IMR-90 (cell line): ENCODE data around the gene TMEM8B. TPM values are rescaled to one million over a fixed set of nuclear protein-coding genes. Genes with fewer than 3 reads are reported as not detected.
A peak's percentile ranks its signal among the peaks of the same experiment; 100 is the strongest.

ENCODE experiments used
- ATAC-seq: fragments of 200-7000 bp; cut with Tn5 transposase; 2 replicates; pipeline ENCODE4 v1.9.1; 2020; ENCODE audit warnings: low read depth, mild to moderate bottlenecking, moderate library complexity
- BruUV-seq: library from RNA; stranded (reverse); fragments of 400-500 nt; replicated peaks from 2 replicates; lab custom pipeline; 2021; lab: Mats Ljungman, UMichigan
- CTCF ChIA-PET: fragments of 300-600 bp; formaldehyde crosslinking; extraction: SDS; loops from one replicate; lab custom pipeline; 2021; ENCODE audit warnings: antibody characterized with exemption; lab: Yijun Ruan, JAX
- POLR2A ChIA-PET: fragments of 300-600 bp; sonication (Branson Sonifier 250); formaldehyde crosslinking; loops from one replicate; lab custom pipeline; 2022; ENCODE audit warnings: antibody characterized with exemption; ENCODE audit not compliant: unreplicated experiment; lab: Charles Lee
- DNase-seq: peaks from one replicate; pipeline ENCODE4 v3.0.0; 2013
- H2AFZ ChIP-seq: replicated peaks from 2 replicates; pipeline ENCODE3; 2013; ENCODE audit warnings: low read length, mild to moderate bottlenecking; ENCODE audit not compliant: poor library complexity
- H2AK5ac ChIP-seq: 2 replicates; pipeline ENCODE4 v1.6.1; 2013; ENCODE audit warnings: low read depth, low read length, inconsistent platforms
- H2AK9ac ChIP-seq: replicated peaks from 2 replicates; pipeline ENCODE3; 2013; ENCODE audit warnings: mild to moderate bottlenecking, low read depth, low read length, moderate library complexity; ENCODE audit not compliant: poor library complexity
- H2BK120ac ChIP-seq: 2 replicates; pipeline ENCODE4 v1.6.1; 2013; ENCODE audit warnings: low read depth, low read length, inconsistent platforms
- H2BK15ac ChIP-seq: 3 replicates; pipeline ENCODE4 v1.6.1; 2013; ENCODE audit warnings: low read depth, low read length, inconsistent platforms
- H2BK20ac ChIP-seq: 2 replicates; pipeline ENCODE4 v1.6.1; 2013; ENCODE audit warnings: low read depth, mild to moderate bottlenecking, inconsistent platforms, low read length, moderate library complexity
- H2BK5ac ChIP-seq: 2 replicates; pipeline ENCODE4 v1.6.1; 2013; ENCODE audit warnings: mild to moderate bottlenecking, low read depth, low read length, inconsistent platforms; ENCODE audit not compliant: poor library complexity, severe bottlenecking
- H3K14ac ChIP-seq: replicated peaks from 2 replicates; pipeline ENCODE4 v1.6.1; 2013; ENCODE audit warnings: low read depth, low read length, inconsistent platforms
- H3K18ac ChIP-seq: 2 replicates; pipeline ENCODE4 v1.6.1; 2013; ENCODE audit warnings: low read depth, low read length, control low read depth
- H3K23ac ChIP-seq: 2 replicates; pipeline ENCODE4 v1.6.1; 2013; ENCODE audit warnings: low read depth, low read length, inconsistent platforms
- H3K27ac ChIP-seq: 2 replicates; pipeline ENCODE4 v1.5.1; 2013; ENCODE audit warnings: mild to moderate bottlenecking, control low read depth, low read length; ENCODE audit not compliant: insufficient read depth
- H3K27me3 ChIP-seq: 2 replicates; pipeline ENCODE4 v1.6.1; 2013; ENCODE audit warnings: low read length; ENCODE audit not compliant: control insufficient read depth, insufficient read depth
- H3K36me3 ChIP-seq: 2 replicates; pipeline ENCODE4 v1.6.1; 2013; ENCODE audit warnings: low read length, mixed read lengths; ENCODE audit not compliant: control insufficient read depth, insufficient read depth
- H3K4ac ChIP-seq: 2 replicates; pipeline ENCODE4 v1.6.1; 2013; ENCODE audit warnings: low read depth, low read length, inconsistent platforms
- H3K4me1 ChIP-seq: 2 replicates; pipeline ENCODE4 v1.6.1; 2013; ENCODE audit warnings: low read length, mixed read lengths; ENCODE audit not compliant: control insufficient read depth, insufficient read depth
- H3K4me2 ChIP-seq: 2 replicates; pipeline ENCODE4 v1.6.1; 2013; ENCODE audit warnings: low read depth, mild to moderate bottlenecking, control low read depth, low read length, moderate library complexity
- H3K4me3 ChIP-seq: 2 replicates; pipeline ENCODE4 v1.5.1; 2013; ENCODE audit warnings: low read depth, mild to moderate bottlenecking, control low read depth, low read length, moderate library complexity; ENCODE audit not compliant: insufficient read depth
- H3K56ac ChIP-seq: 2 replicates; pipeline ENCODE4 v1.6.1; 2013; ENCODE audit warnings: low read length, inconsistent platforms; ENCODE audit not compliant: insufficient read depth; ENCODE audit errors: extremely low read depth
- H3K79me1 ChIP-seq, 2 experiments: 2 replicates each; pipeline ENCODE4 v1.6.1; 2013; ENCODE audit warnings: low read length in 2 of 2, inconsistent platforms in 1 of 2, low read depth in 1 of 2
- H3K9ac ChIP-seq: 2 replicates; pipeline ENCODE4 v1.6.1; 2013; ENCODE audit warnings: low read depth, low read length, control low read depth
- H3K9me1 ChIP-seq: 2 replicates; pipeline ENCODE4 v1.6.1; 2013; ENCODE audit warnings: low read length, inconsistent platforms; ENCODE audit not compliant: insufficient read depth
- H3K9me3 ChIP-seq: 2 replicates; pipeline ENCODE4 v1.6.1; 2013; ENCODE audit warnings: low read length; ENCODE audit not compliant: control insufficient read depth, insufficient read depth
- H4K20me1 ChIP-seq: 2 replicates; pipeline ENCODE4 v1.6.1; 2013; ENCODE audit warnings: low read length, inconsistent platforms; ENCODE audit not compliant: insufficient read depth
- H4K5ac ChIP-seq: 2 replicates; pipeline ENCODE4 v1.6.1; 2013; ENCODE audit warnings: mild to moderate bottlenecking, low read depth, low read length, control low read depth
- H4K8ac ChIP-seq, 2 experiments: 2 replicates each; pipeline ENCODE4 v1.6.1; 2013; ENCODE audit warnings: low read depth in 2 of 2, low read length in 2 of 2, control low read depth in 1 of 2, inconsistent platforms in 1 of 2
- H4K91ac ChIP-seq: 2 replicates; pipeline ENCODE4 v1.6.1; 2013; ENCODE audit warnings: low read depth, low read length, inconsistent platforms; ENCODE audit not compliant: insufficient read depth
- BHLHE40 ChIP-seq: fragments of 150-350 bp; IDR thresholded peaks from 2 replicates; pipeline ENCODE4 v1.6.1; 2016; ENCODE audit warnings: mild to moderate bottlenecking, low read depth, low read length
- CTCF ChIP-seq: conservative IDR thresholded peaks from 2 replicates; pipeline ENCODE4 v1.5.1; 2012; ENCODE audit warnings: mild to moderate bottlenecking, low read depth, low read length, improper control_type of control experiment
- WGBS, 2 experiments: methylation state at CpG; one replicate each; pipeline versions ENCODE4 v1.1.5 to v1.1.7; 2013; ENCODE audit warnings: missing lambda C conversion rate in 2 of 2; ENCODE audit not compliant: insufficient read length in 1 of 2; ENCODE audit errors: extremely low coverage in 2 of 2; 5-methylcytosine and 5-hydroxymethylcytosine counted together
- dilution Hi-C: fragments of 300-500 bp; cut with HindIII; formaldehyde crosslinking; loops from one replicate; pipeline ENCODE4 v1.14.3; 2018; ENCODE audit warnings: low sequenced_read_pairs; ENCODE audit not compliant: unreplicated experiment
- in situ Hi-C: fragments of 300-500 bp; cut with MboI; formaldehyde crosslinking; loops from 3 replicates; pipeline ENCODE4 v1.14.3; 2019; ENCODE audit warnings: low sequenced_read_pairs, inconsistent platforms, mixed read lengths
- intact Hi-C: fragments of 100-400 bp; cut with micrococcal nuclease; formaldehyde crosslinking; loops from 2 replicates; pipeline ENCODE4 v1.10.0; 2022
- polyA plus RNA-seq, 3 experiments: library from polyadenylated mRNA; depleted of rRNA; stranded (reverse); fragments of >200 nt; gene quantifications; 2 replicates each; pipeline ENCODE4 v1.2.3, GENCODE V29; 2012; ENCODE audit warnings: low replicate concordance in 1 of 3
- total RNA-seq: library from RNA; depleted of rRNA; stranded (reverse); fragments of >200 nt; gene quantifications from 2 replicates; pipeline ENCODE4 v1.2.3, GENCODE V29; 2012

The TMEM8B gene
- total and polyA plus RNA-seq, 2 of the 4 experiments (the other 2 are of a cell fraction), result 0.72 to 8.3 TPM

- Histone ChIP-seq H2BK15ac (no peak overlapping the region), H4K5ac (no peak overlapping the region), H3K4me1 (no peaks in the 10 kb centered on the region; the same call in 1 of the 2 replicates), H3K56ac (no peak overlapping the region), H4K20me1 (peaks cover 5% of the 10 kb centered on the region), H2AFZ (no peak overlapping the region), H3K9ac (no peak overlapping the region), H2BK20ac (no peak overlapping the region), H3K18ac (no peak overlapping the region), H3K23ac (no peak overlapping the region), H3K27ac (no peak overlapping the region), H4K91ac (no peak overlapping the region), H4K8ac (no peak overlapping the region), H3K36me3 (no peaks in the 10 kb centered on the region), H2AK5ac (no peak overlapping the region), H3K4ac (no peak overlapping the region), H3K14ac (no peak overlapping the region), H3K9me3 (no peaks in the 10 kb centered on the region), H2AK9ac (no peak overlapping the region), H3K9me1 (peaks cover 10% of the 10 kb centered on the region), H3K4me3 (no peak overlapping the region), H3K27me3 (peaks cover 6% of the 10 kb centered on the region; the same call in 1 of the 2 replicates), H3K79me1 (peaks cover 10 to 21% of the 10 kb centered on the region in 2 experiments; a peak in 3 of 4 replicates), H2BK120ac (no peak overlapping the region), H3K4me2 (no peak overlapping the region), H2BK5ac (no peak overlapping the region)
- no peak for DNase-seq
- intact Hi-C loops, result loop anchor here (10.0 kb wide), 1 partner anchor 162 kb away; the partner anchor contains the start of genes CCDC107, RMRP and SIT1
- ATAC-seq, result no peak
- ChIA-PET POLR2A (no interaction called here), CTCF (no interaction called here)
- no TSS peak for BruUV-seq
- dilution Hi-C loops, result no loop called here
- no peak for TF ChIP-seq BHLHE40
- peak; percentile 4; the same call in 1 of the 2 replicates for TF ChIP-seq CTCF
- WGBS, 2 experiments, result no CpG with 5 or more reads among the region's 1 CpG
- in situ Hi-C loops, result no loop called here
These were observed 12.3 kb upstream of the TMEM8B start for GRCh38 chr9:35816708-35817107.
